Activated T-helper 17 cell treated with anti-CD3 and anti-CD28 coated beads, Interleukin-2, amount 50 U/mL, for 72 hours (primary cell): Measurements from ENCODE around the gene INSYN2A. TPM values are rescaled to one million over a fixed set of nuclear protein-coding genes. Genes with fewer than 3 reads are reported as not detected.

ENCODE experiments used
- ATAC-seq: fragments of 150-1000 bp; cut with Tn5 transposase; replicated peaks from 2 replicates; pipeline ENCODE4 v1.10.0; 2021; ENCODE audit warnings: mild to moderate bottlenecking, moderate library complexity
- H3K27ac Mint-ChIP-seq: one replicate; pipeline ENCODE4 v1.8.0; 2022; ENCODE audit warnings: mixed read lengths
- H3K27me3 Mint-ChIP-seq: one replicate; pipeline ENCODE4 v1.8.0; 2022; ENCODE audit warnings: mixed read lengths
- H3K36me3 Mint-ChIP-seq: one replicate; pipeline ENCODE4 v1.8.0; 2022; ENCODE audit warnings: low read depth, mild to moderate bottlenecking, mixed read lengths
- H3K4me1 Mint-ChIP-seq: one replicate; pipeline ENCODE4 v1.8.0; 2022; ENCODE audit warnings: mixed read lengths
- H3K4me3 Mint-ChIP-seq: one replicate; pipeline ENCODE4 v1.8.0; 2022; ENCODE audit warnings: mild to moderate bottlenecking, mixed read lengths
- H3K9me3 Mint-ChIP-seq: one replicate; pipeline ENCODE4 v1.8.0; 2022; ENCODE audit warnings: mixed read lengths
- total RNA-seq, 2 donors: library from RNA; stranded (reverse); gene quantifications; one replicate each; pipeline ENCODE4 v1.2.3, GENCODE V29; 2022

The INSYN2A gene
- total RNA-seq, 2 donors from 2014 or later, result not detected

DNA sequence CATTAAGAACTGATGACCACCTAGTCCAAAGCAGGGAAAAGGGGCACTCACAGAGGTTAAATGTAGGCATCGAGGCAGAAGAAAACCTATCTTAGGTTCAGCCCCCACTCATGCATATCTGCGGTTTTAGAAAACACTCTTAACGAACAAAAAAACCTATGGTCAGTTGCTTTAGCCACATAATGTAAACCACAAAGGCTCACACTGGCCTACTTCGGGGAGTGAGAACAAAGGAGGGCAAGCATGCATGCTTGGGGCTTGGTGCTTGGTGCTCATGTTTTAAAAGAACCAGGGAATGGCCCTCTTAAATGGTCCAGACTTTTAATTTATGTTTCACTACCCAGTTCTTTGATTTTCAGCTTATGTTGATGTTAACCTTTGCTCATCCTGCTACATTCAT lies 14.2 kb downstream of the INSYN2A start:
- Mint-ChIP-seq H3K36me3 (no peaks in the 10 kb centered on the region), H3K9me3 (peaks cover 4% of the 10 kb centered on the region), H3K27me3 (peaks cover 5% of the 10 kb centered on the region), H3K4me1 (no peaks in the 10 kb centered on the region), H3K27ac (no peak overlapping the region), H3K4me3 (no peak overlapping the region)
- ATAC-seq, result no peak

GRCh38 chr10:127179612-127180250 lies 16.7 kb downstream of the INSYN2A start:
- H3K36me3 Mint-ChIP-seq, result no peaks in the 10 kb centered on the region
- H3K4me3 Mint-ChIP-seq, result no peak overlapping the region
- no peak overlapping the region for H3K27ac Mint-ChIP-seq
- no peak for ATAC-seq
- no peaks in the 10 kb centered on the region for H3K4me1 Mint-ChIP-seq
- no peaks in the 10 kb centered on the region for H3K27me3 Mint-ChIP-seq
- H3K9me3 Mint-ChIP-seq, result no peaks in the 10 kb centered on the region

- H3K27me3 Mint-ChIP-seq, result no peaks in the 10 kb centered on the region
- ATAC-seq, result no peak
- H3K9me3 Mint-ChIP-seq, result no peaks in the 10 kb centered on the region
- no peaks in the 10 kb centered on the region for H3K36me3 Mint-ChIP-seq
- H3K27ac Mint-ChIP-seq, result no peak overlapping the region
- no peaks in the 10 kb centered on the region for H3K4me1 Mint-ChIP-seq
- H3K4me3 Mint-ChIP-seq, result no peak overlapping the region
These were observed 19.7 kb downstream of the INSYN2A start for GRCh38 chr10:127176649-127177048.

- H3K27me3 Mint-ChIP-seq, result no peaks in the 10 kb centered on the region
- H3K36me3 Mint-ChIP-seq, result no peaks in the 10 kb centered on the region
- no peaks in the 10 kb centered on the region for H3K4me1 Mint-ChIP-seq
- no peak for ATAC-seq
- no peak overlapping the region for H3K4me3 Mint-ChIP-seq
- H3K9me3 Mint-ChIP-seq, result no peaks in the 10 kb centered on the region
- no peak overlapping the region for H3K27ac Mint-ChIP-seq
These were observed 20.9 kb downstream of the INSYN2A start for GRCh38 chr10:127175357-127176110.

- no peaks in the 10 kb centered on the region for H3K27me3 Mint-ChIP-seq
- H3K4me3 Mint-ChIP-seq, result no peak overlapping the region
- no peaks in the 10 kb centered on the region for H3K9me3 Mint-ChIP-seq
- no peak overlapping the region for H3K27ac Mint-ChIP-seq
- H3K36me3 Mint-ChIP-seq, result no peaks in the 10 kb centered on the region
- ATAC-seq, result no peak
- no peaks in the 10 kb centered on the region for H3K4me1 Mint-ChIP-seq
These were observed 21.5 kb downstream of the INSYN2A start for GRCh38 chr10:127174866-127175265.

- Mint-ChIP-seq H3K4me1 (no peaks in the 10 kb centered on the region), H3K4me3 (no peak overlapping the region), H3K27ac (no peak overlapping the region), H3K36me3 (no peaks in the 10 kb centered on the region), H3K27me3 (no peaks in the 10 kb centered on the region), H3K9me3 (no peaks in the 10 kb centered on the region)
- ATAC-seq, result no peak
These were observed 28.1 kb downstream of the INSYN2A start for GRCh38 chr10:127168261-127168660.

DNA sequence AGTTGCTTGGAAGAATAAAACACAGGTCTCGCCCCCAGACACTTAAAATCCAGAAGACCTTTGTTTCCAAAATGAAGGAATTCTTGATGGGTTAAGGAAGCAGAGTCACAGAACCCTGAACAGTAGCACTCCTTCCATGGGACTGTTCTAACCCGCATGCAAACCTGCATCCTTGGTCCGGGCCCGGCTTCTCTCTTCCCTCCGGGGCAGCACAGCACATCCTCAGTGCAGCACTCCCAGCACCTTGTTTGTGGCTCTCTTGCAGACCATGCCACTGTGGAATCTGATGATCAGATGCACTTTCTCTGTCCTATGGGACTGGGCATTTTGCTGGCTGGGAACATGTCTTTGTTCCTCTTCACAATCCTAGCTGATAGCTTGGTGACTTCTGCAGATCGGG lies 33.5 kb downstream of the INSYN2A start:
- peaks cover 3% of the 10 kb centered on the region for H3K27me3 Mint-ChIP-seq
- no peak overlapping the region for H3K27ac Mint-ChIP-seq
- H3K36me3 Mint-ChIP-seq, result no peaks in the 10 kb centered on the region
- H3K4me3 Mint-ChIP-seq, result no peak overlapping the region
- H3K9me3 Mint-ChIP-seq, result no peaks in the 10 kb centered on the region
- H3K4me1 Mint-ChIP-seq, result no peaks in the 10 kb centered on the region
- ATAC-seq, result no peak

DNA sequence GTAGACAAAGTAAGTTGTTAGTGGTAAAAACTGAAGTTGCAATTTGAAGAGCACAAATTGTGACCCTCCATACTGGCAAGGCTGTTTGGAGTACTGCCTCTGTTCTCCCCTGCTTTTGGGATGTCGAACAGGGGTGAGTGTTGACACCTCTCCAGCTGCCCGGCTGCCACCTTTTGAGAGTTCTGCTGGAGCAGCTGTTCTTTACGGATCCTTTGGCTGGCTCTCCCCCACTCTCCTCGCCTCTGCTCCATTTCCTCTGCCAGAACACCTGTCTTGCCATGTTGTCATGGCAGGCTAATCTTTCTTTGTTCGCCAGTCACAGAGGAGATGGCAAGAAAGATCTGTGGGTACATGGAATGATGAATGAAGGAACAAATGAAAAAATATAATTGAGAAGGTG lies 34.9 kb downstream of the INSYN2A start:
- ATAC-seq, result no peak
- Mint-ChIP-seq H3K4me3 (no peak overlapping the region), H3K4me1 (no peaks in the 10 kb centered on the region), H3K27ac (no peak overlapping the region), H3K27me3 (peaks cover 3% of the 10 kb centered on the region), H3K36me3 (no peaks in the 10 kb centered on the region), H3K9me3 (no peaks in the 10 kb centered on the region)

- ATAC-seq, result no peak
- Mint-ChIP-seq H3K27me3 (peaks cover 3% of the 10 kb centered on the region), H3K4me3 (no peak overlapping the region), H3K9me3 (no peaks in the 10 kb centered on the region), H3K4me1 (no peaks in the 10 kb centered on the region), H3K27ac (no peak overlapping the region), H3K36me3 (no peaks in the 10 kb centered on the region)
These were observed 36.6 kb downstream of the INSYN2A start for GRCh38 chr10:127159648-127160245.

GRCh38 chr10:127158662-127159061 lies 37.7 kb downstream of the INSYN2A start:
- H3K27ac Mint-ChIP-seq, result no peak overlapping the region
- no peak for ATAC-seq
- H3K27me3 Mint-ChIP-seq, result peaks cover 3% of the 10 kb centered on the region
- H3K36me3 Mint-ChIP-seq, result no peaks in the 10 kb centered on the region
- no peaks in the 10 kb centered on the region for H3K9me3 Mint-ChIP-seq
- H3K4me3 Mint-ChIP-seq, result no peak overlapping the region
- H3K4me1 Mint-ChIP-seq, result no peaks in the 10 kb centered on the region

DNA sequence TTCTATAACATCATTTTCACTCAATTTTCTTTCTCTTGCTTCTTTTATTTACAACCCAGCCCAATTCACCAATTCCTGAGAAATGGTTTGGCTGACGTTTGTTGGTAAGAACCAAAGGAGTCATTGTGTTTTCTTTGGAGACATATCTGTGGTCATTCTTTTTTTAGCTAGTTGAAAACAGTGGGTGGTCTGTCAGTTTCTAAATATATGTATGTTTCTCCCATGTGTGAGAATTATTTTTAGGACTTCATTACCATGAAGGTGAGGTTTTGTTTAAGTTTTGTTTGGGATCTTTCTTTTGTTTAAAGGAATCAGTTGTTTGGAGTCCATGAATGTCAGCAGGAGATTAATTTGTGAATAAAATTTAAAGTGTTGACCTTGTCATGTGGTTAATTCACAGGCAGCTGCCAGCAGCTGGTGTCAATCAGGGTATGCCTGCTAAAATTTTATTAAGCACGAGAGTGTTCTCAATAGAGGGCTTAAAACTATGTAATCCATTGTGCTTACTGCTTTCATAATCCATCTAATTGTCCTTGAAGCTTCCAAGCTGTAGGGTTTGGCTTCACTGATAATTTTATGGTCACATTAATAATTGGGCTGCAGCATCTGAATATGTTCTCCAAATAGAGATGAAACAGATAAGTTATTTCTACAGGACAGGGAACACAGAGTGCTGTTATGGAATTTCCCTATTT lies 38.7 kb downstream of the INSYN2A start:
- no peak for ATAC-seq
- Mint-ChIP-seq H3K27ac (no peak overlapping the region), H3K9me3 (no peaks in the 10 kb centered on the region), H3K4me3 (no peak overlapping the region), H3K27me3 (peaks cover 3% of the 10 kb centered on the region), H3K4me1 (no peaks in the 10 kb centered on the region), H3K36me3 (no peaks in the 10 kb centered on the region)

DNA sequence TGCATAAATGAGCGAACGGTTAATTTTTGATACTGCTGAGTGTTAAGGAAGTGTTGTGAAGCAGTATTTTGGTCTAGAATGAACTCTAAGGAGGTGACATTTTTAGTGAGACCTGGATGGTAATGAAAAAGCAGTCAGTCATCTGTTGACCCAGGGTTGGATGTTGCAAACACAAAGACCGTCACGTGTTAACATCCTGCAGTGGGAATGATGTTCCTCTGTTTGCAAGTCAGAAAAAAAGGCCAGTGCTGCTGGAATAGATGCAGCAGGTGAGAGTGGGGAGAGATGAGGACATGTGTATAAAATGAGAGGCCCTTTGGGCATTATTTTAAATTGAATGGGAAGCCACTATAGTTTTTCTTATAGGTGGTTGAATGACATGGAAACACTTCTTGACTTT lies 39.3 kb downstream of the INSYN2A start:
- Mint-ChIP-seq H3K4me3 (no peak overlapping the region), H3K9me3 (no peaks in the 10 kb centered on the region), H3K36me3 (no peaks in the 10 kb centered on the region), H3K27me3 (peaks cover 3% of the 10 kb centered on the region), H3K27ac (no peak overlapping the region), H3K4me1 (no peaks in the 10 kb centered on the region)
- no peak for ATAC-seq

GRCh38 chr10:127154831-127155620 lies 41.4 kb downstream of the INSYN2A start:
- Mint-ChIP-seq H3K4me3 (no peak overlapping the region), H3K4me1 (no peaks in the 10 kb centered on the region), H3K9me3 (no peaks in the 10 kb centered on the region), H3K27me3 (no peaks in the 10 kb centered on the region), H3K27ac (no peak overlapping the region), H3K36me3 (no peaks in the 10 kb centered on the region)
- no peak for ATAC-seq

- no peaks in the 10 kb centered on the region for H3K4me1 Mint-ChIP-seq
- no peaks in the 10 kb centered on the region for H3K27me3 Mint-ChIP-seq
- H3K4me3 Mint-ChIP-seq, result no peak overlapping the region
- ATAC-seq, result no peak
- H3K27ac Mint-ChIP-seq, result no peak overlapping the region
- H3K9me3 Mint-ChIP-seq, result no peaks in the 10 kb centered on the region
- no peaks in the 10 kb centered on the region for H3K36me3 Mint-ChIP-seq
These were observed 43.2 kb downstream of the INSYN2A start for GRCh38 chr10:127153181-127153580.
